Measurements from ENCODE around the gene PHGDH. TPM values are rescaled to one million over a fixed set of nuclear protein-coding genes. Genes with fewer than 3 reads are reported as not detected.

The PHGDH gene
- total RNA-seq, 4 donors from 2014 or later, result 16.7 to 34.9 (median 26.4) TPM

- peak; percentile 79 for ATAC-seq
These were observed 35.0 kb upstream of the PHGDH start for GRCh38 chr1:119676571-119677206.

GRCh38 chr1:119679223-119679622 lies 32.5 kb upstream of the PHGDH start:
- Histone ChIP-seq H3K9me3 (no peaks in the 10 kb centered on the region), H3K27me3 (no peaks in the 10 kb centered on the region), H3K27ac (no peak overlapping the region), H3K4me3 (no peak overlapping the region), H3K4me1 (peaks cover 0 to 9% (median 0%) of the 10 kb centered on the region in 3 donors), H3K36me3 (no peaks in the 10 kb centered on the region)
- ATAC-seq, result no peak
- no peak for TF ChIP-seq POLR2AphosphoS5 (IDR thresholded peaks at IDR 0.05)
- no peak for TF ChIP-seq POLR2A (IDR thresholded peaks at IDR 0.05)
- TF ChIP-seq, protein P1, sequence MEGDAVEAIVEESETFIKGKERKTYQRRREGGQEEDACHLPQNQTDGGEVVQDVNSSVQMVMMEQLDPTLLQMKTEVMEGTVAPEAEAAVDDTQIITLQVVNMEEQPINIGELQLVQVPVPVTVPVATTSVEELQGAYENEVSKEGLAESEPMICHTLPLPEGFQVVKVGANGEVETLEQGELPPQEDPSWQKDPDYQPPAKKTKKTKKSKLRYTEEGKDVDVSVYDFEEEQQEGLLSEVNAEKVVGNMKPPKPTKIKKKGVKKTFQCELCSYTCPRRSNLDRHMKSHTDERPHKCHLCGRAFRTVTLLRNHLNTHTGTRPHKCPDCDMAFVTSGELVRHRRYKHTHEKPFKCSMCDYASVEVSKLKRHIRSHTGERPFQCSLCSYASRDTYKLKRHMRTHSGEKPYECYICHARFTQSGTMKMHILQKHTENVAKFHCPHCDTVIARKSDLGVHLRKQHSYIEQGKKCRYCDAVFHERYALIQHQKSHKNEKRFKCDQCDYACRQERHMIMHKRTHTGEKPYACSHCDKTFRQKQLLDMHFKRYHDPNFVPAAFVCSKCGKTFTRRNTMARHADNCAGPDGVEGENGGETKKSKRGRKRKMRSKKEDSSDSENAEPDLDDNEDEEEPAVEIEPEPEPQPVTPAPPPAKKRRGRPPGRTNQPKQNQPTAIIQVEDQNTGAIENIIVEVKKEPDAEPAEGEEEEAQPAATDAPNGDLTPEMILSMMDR (IDR thresholded peaks at IDR 0.05), result no peak
- 100% methylated on average over 1 of the region's 1 CpG for WGBS, 2 donors (ENCODE audit: low coverage in 1 of 2)

More at GRCh38 chr1:119676571-119677206, 35.0 kb upstream of the PHGDH start:
- H3K27me3 ChIP-seq, result no peaks in the 10 kb centered on the region
- no peaks in the 10 kb centered on the region for H3K36me3 ChIP-seq
- no peak overlapping the region for H3K27ac ChIP-seq
- TF ChIP-seq, protein P1 (IDR thresholded peaks at IDR 0.05), result peak in 1 of 4 experiments; percentile 21
- TF ChIP-seq POLR2AphosphoS5 (IDR thresholded peaks at IDR 0.05) (peak; percentile 15), EP300 (IDR thresholded peaks at IDR 0.05) (no peak), POLR2A (IDR thresholded peaks at IDR 0.05) (no peak)
- H3K4me3 ChIP-seq, result no peak overlapping the region
- 71 to 83% methylated on average over 3 to 4 of the region's 8 CpGs for WGBS, 2 donors (ENCODE audit: low coverage in 1 of 2)
- peaks cover 0 to 9% (median 0%) of the 10 kb centered on the region in 3 donors for H3K4me1 ChIP-seq
- no peaks in the 10 kb centered on the region for H3K9me3 ChIP-seq

DNA sequence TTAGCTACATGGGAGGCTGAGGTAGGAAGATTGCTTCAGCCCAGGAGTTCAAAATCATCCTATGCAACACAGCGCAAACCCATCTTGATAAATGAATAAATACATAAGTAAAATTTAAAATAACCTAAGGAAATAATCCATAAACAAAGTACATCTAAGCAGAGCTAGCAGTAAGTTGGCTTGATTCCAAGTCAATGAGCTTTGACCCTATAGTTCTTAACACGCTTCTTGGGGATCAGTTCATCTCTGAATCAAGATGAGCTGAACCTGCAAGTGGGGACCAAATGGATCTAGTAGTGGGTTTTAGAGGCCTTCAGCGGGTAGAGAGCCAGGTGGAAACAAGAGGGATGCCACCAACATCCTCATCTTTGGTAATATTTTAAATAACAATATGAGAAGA lies 31.5 kb upstream of the PHGDH start:
- ATAC-seq, result no peak
- H3K4me1 ChIP-seq, result peaks cover 0 to 7% (median 0%) of the 10 kb centered on the region in 3 donors
- H3K9me3 ChIP-seq, result no peaks in the 10 kb centered on the region
- H3K36me3 ChIP-seq, result no peaks in the 10 kb centered on the region
- no peaks in the 10 kb centered on the region for H3K27me3 ChIP-seq
- 72 to 91% methylated on average over 3 of the region's 3 CpGs for whole genome bisulfite sequencing, 2 donors (ENCODE audit: low coverage in 1 of 2)
- no peak for TF ChIP-seq POLR2AphosphoS5 (IDR thresholded peaks at IDR 0.05)
- TF ChIP-seq POLR2A (IDR thresholded peaks at IDR 0.05), result no peak
- TF ChIP-seq, protein P1 (IDR thresholded peaks at IDR 0.05), result no peak
- TF ChIP-seq EP300 (IDR thresholded peaks at IDR 0.05), result no peak
- no peak overlapping the region for H3K4me3 ChIP-seq
- H3K27ac ChIP-seq, result no peak overlapping the region

GRCh38 chr1:119680723-119681122 lies 31.0 kb upstream of the PHGDH start:
- no peak for ATAC-seq
- peaks cover 0 to 3% (median 0%) of the 10 kb centered on the region in 3 donors for H3K4me1 ChIP-seq
- no peak overlapping the region for H3K4me3 ChIP-seq
- TF ChIP-seq, protein P1 (IDR thresholded peaks at IDR 0.05), result no peak
- no peak for TF ChIP-seq EP300 (IDR thresholded peaks at IDR 0.05)
- TF ChIP-seq POLR2A (IDR thresholded peaks at IDR 0.05), result no peak
- no peak for TF ChIP-seq POLR2AphosphoS5 (IDR thresholded peaks at IDR 0.05)
- H3K36me3 ChIP-seq, result no peaks in the 10 kb centered on the region
- no peak overlapping the region for H3K27ac ChIP-seq
- no peaks in the 10 kb centered on the region for H3K27me3 ChIP-seq
- WGBS, 2 donors (ENCODE audit: low coverage in 1 of 2), result 43 to 50% methylated on average over 2 of the region's 2 CpGs
- no peaks in the 10 kb centered on the region for H3K9me3 ChIP-seq

GRCh38 chr1:119681560-119681959 lies 30.2 kb upstream of the PHGDH start:
- Histone ChIP-seq H3K4me3 (no peak overlapping the region), H3K9me3 (no peaks in the 10 kb centered on the region), H3K27ac (no peak overlapping the region), H3K36me3 (no peaks in the 10 kb centered on the region), H3K4me1 (no peaks in the 10 kb centered on the region), H3K27me3 (no peaks in the 10 kb centered on the region)
- no peak for ATAC-seq
- no peak for TF ChIP-seq POLR2A (IDR thresholded peaks at IDR 0.05)
- TF ChIP-seq POLR2AphosphoS5 (IDR thresholded peaks at IDR 0.05), result no peak
- TF ChIP-seq EP300 (IDR thresholded peaks at IDR 0.05), result no peak
- TF ChIP-seq, protein P1 (IDR thresholded peaks at IDR 0.05), result no peak
- WGBS, 2 donors (ENCODE audit: low coverage in 1 of 2), result 84 to 100% methylated on average over 2 of the region's 2 CpGs
